GM21737 (cell line): ENCODE data around the gene CYB561.

ENCODE experiments used
- ATAC-seq: cut with Tn5 transposase; IDR thresholded peaks from one replicate; pipeline ENCODE4 v1.9.1; 2021; ENCODE audit warnings: mild to moderate bottlenecking, moderate library complexity; ENCODE audit not compliant: unreplicated experiment

CYB561 gene

GRCh38 chr17:63419398-63419797 is 26.7 kb downstream of the CYB561 start:
- ATAC-seq = no peak

- ATAC-seq = no peak
Measured at GRCh38 chr17:63418540-63418939, 27.6 kb downstream of the CYB561 start.

- ATAC-seq = no peak
Measured at GRCh38 chr17:63414222-63414621, 31.9 kb downstream of the CYB561 start.

- no peak for ATAC-seq
Measured at GRCh38 chr17:63413128-63413527, 33.0 kb downstream of the CYB561 start.

- no peak for ATAC-seq
Measured at GRCh38 chr17:63412234-63412633, 33.9 kb downstream of the CYB561 start.

GRCh38 chr17:63407741-63408330 is 38.3 kb downstream of the CYB561 start:
- ATAC-seq = no peak

- ATAC-seq = peak; percentile 60
Measured at GRCh38 chr17:63406689-63407330, 39.3 kb downstream of the CYB561 start.

- ATAC-seq = no peak
Measured at GRCh38 chr17:63405741-63406261, 40.3 kb downstream of the CYB561 start.

GRCh38 chr17:63405020-63405419 is 41.1 kb downstream of the CYB561 start:
- no peak for ATAC-seq

- no peak for ATAC-seq
Measured at GRCh38 chr17:63402431-63403212, 43.5 kb downstream of the CYB561 start.

- no peak for ATAC-seq
Measured at GRCh38 chr17:63399856-63400255, 46.2 kb downstream of the CYB561 start.

- no peak for ATAC-seq
Measured at GRCh38 chr17:63399316-63399715, 46.8 kb downstream of the CYB561 start.

- no peak for ATAC-seq
Measured at GRCh38 chr17:63398680-63399079, 47.4 kb downstream of the CYB561 start.

GRCh38 chr17:63395075-63395805 is 50.9 kb downstream of the CYB561 start:
- ATAC-seq = no peak

GRCh38 chr17:63390090-63390489 is 56.0 kb downstream of the CYB561 start:
- ATAC-seq = no peak

GRCh38 chr17:63387656-63388340 is 58.3 kb downstream of the CYB561 start:
- no peak for ATAC-seq

GRCh38 chr17:63382826-63383225 is 63.3 kb downstream of the CYB561 start:
- ATAC-seq = no peak
